ENCODE results near the gene ODR4.

Gene ODR4

GRCh38 chr1:186438567-186438966 is 62.9 kb downstream of the ODR4 start:
- Histone ChIP-seq H4K20me1 (ENCODE audit: insufficient read depth, low read length, poor library complexity, severe bottlenecking) (no peaks in the 10 kb centered on the region), H3K9me3 (ENCODE audit: insufficient read depth, low read depth, low read length) (no peaks in the 10 kb centered on the region), H3K4me1 (ENCODE audit: insufficient read depth, low read length, poor library complexity, severe bottlenecking) (no peaks in the 10 kb centered on the region), H3K9me2 (replicated peaks; ENCODE audit: low read depth, low read length) (no peaks in the 10 kb centered on the region), H3K4me3 (ENCODE audit: low read length, poor library complexity, severe bottlenecking) (no peak overlapping the region), H3K79me2 (ENCODE audit: insufficient read depth, low read length) (no peaks in the 10 kb centered on the region), H3K9ac (ENCODE audit: low read depth, low read length, poor library complexity, severe bottlenecking) (no peak overlapping the region), H3K36me3 (ENCODE audit: insufficient read depth, low read length) (no peaks in the 10 kb centered on the region), H3K4me2 (ENCODE audit: low read depth, low read length, poor library complexity, severe bottlenecking) (no peak overlapping the region), H2AFZ (ENCODE audit: low read length) (no peak overlapping the region), H3F3A (ENCODE audit: low read depth) (no peaks in the 10 kb centered on the region), H3K27me3 (ENCODE audit: insufficient read depth, low read length, poor library complexity, severe bottlenecking) (no peaks in the 10 kb centered on the region)
- no peak for TF ChIP-seq EZH2phosphoT487 (IDR thresholded peaks at IDR 0.05; ENCODE audit: borderline replicate concordance)
- TF ChIP-seq CTCF (conservative IDR thresholded peaks at IDR 0.05; ENCODE audit: low read length), result no peak

- Histone ChIP-seq H3K4me2 (ENCODE audit: low read depth, low read length, poor library complexity, severe bottlenecking) (no peak overlapping the region), H3K36me3 (ENCODE audit: insufficient read depth, low read length) (no peaks in the 10 kb centered on the region), H3K4me1 (ENCODE audit: insufficient read depth, low read length, poor library complexity, severe bottlenecking) (no peaks in the 10 kb centered on the region), H3K27me3 (ENCODE audit: insufficient read depth, low read length, poor library complexity, severe bottlenecking) (no peaks in the 10 kb centered on the region), H3F3A (ENCODE audit: low read depth) (no peaks in the 10 kb centered on the region), H3K9me2 (replicated peaks; ENCODE audit: low read depth, low read length) (no peaks in the 10 kb centered on the region), H3K9me3 (ENCODE audit: insufficient read depth, low read depth, low read length) (no peaks in the 10 kb centered on the region), H3K4me3 (ENCODE audit: low read length, poor library complexity, severe bottlenecking) (no peak overlapping the region), H3K9ac (ENCODE audit: low read depth, low read length, poor library complexity, severe bottlenecking) (no peak overlapping the region), H4K20me1 (ENCODE audit: insufficient read depth, low read length, poor library complexity, severe bottlenecking) (no peaks in the 10 kb centered on the region), H2AFZ (ENCODE audit: low read length) (no peak overlapping the region), H3K79me2 (ENCODE audit: insufficient read depth, low read length) (no peaks in the 10 kb centered on the region)
- no peak for TF ChIP-seq CTCF (conservative IDR thresholded peaks at IDR 0.05; ENCODE audit: low read length)
- no peak for TF ChIP-seq EZH2phosphoT487 (IDR thresholded peaks at IDR 0.05; ENCODE audit: borderline replicate concordance)
These were observed 64.9 kb downstream of the ODR4 start for GRCh38 chr1:186440584-186440983.

- no peaks in the 10 kb centered on the region for H3K79me2 ChIP-seq (ENCODE audit: insufficient read depth, low read length)
- no peaks in the 10 kb centered on the region for H3F3A ChIP-seq (ENCODE audit: low read depth)
- H3K9me3 ChIP-seq (ENCODE audit: insufficient read depth, low read depth, low read length), result no peaks in the 10 kb centered on the region
- TF ChIP-seq EZH2phosphoT487 (IDR thresholded peaks at IDR 0.05; ENCODE audit: borderline replicate concordance) (no peak), CTCF (conservative IDR thresholded peaks at IDR 0.05; ENCODE audit: low read length) (no peak)
- no peaks in the 10 kb centered on the region for H4K20me1 ChIP-seq (ENCODE audit: insufficient read depth, low read length, poor library complexity, severe bottlenecking)
- H3K27me3 ChIP-seq (ENCODE audit: insufficient read depth, low read length, poor library complexity, severe bottlenecking), result no peaks in the 10 kb centered on the region
- H3K4me3 ChIP-seq (ENCODE audit: low read length, poor library complexity, severe bottlenecking), result no peak overlapping the region
- no peaks in the 10 kb centered on the region for H3K4me1 ChIP-seq (ENCODE audit: insufficient read depth, low read length, poor library complexity, severe bottlenecking)
- no peaks in the 10 kb centered on the region for H3K9me2 ChIP-seq (replicated peaks; ENCODE audit: low read depth, low read length)
- H3K4me2 ChIP-seq (ENCODE audit: low read depth, low read length, poor library complexity, severe bottlenecking), result no peak overlapping the region
- no peak overlapping the region for H3K9ac ChIP-seq (ENCODE audit: low read depth, low read length, poor library complexity, severe bottlenecking)
- no peaks in the 10 kb centered on the region for H3K36me3 ChIP-seq (ENCODE audit: insufficient read depth, low read length)
- no peak overlapping the region for H2AFZ ChIP-seq (ENCODE audit: low read length)
These were observed 67.2 kb downstream of the ODR4 start for GRCh38 chr1:186442651-186443375.

Data from Loucy (cell line).